GM18907 (cell line): ENCODE results near the gene KRTAP4-6.
"Not testable (repeated sequence)": the region's sequence is repeated elsewhere in the genome, so short reads cannot be mapped to it uniquely, and the experiment has no call there.

Experiments used
- ATAC-seq: cut with Tn5 transposase; IDR thresholded peaks from one replicate; pipeline ENCODE4 v1.9.1; 2021; ENCODE audit warnings: mild to moderate bottlenecking, moderate library complexity; ENCODE audit not compliant: unreplicated experiment

The KRTAP4-6 gene

DNA sequence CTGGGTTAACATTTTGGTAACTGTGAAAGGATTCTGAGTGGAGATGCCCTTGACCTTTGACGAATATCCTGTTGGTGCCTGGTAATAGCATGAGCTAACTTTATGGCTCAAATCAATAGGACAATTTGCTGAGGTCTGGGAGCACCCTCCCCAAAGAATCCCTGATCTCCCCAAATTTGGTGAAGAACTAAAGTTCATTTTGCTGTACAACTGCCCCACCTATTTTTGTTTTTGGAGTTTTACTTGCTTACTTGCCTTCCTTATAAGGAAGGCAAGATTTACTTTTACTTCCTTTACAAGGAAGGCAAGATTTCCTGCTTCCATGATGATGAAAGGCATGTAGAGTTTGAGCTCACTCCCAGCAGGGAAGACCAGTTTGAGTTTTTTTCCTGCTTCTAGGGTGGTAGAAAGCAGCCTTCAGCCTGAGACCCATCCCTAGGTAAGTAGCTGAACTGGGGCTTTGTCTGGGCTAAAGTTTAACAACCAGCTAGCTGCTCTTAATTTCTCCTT lies 32.3 kb downstream of the KRTAP4-6 start:
- no peak for ATAC-seq

DNA sequence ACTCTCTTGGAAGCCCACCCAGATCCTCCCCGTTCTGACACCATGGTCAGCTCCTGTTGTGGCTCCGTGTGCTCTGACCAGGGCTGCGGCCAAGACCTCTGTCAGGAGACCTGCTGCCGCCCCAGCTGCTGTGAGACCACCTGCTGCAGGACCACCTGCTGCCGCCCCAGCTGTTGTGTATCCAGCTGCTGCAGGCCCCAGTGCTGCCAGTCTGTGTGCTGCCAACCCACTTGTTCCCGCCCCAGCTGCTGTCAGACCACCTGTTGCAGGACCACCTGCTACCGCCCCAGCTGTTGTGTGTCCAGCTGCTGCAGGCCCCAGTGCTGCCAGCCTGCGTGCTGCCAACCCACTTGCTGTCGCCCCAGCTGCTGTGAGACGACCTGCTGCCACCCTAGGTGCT lies 35.0 kb downstream of the KRTAP4-6 start, which contains the start of gene KRTAP4-9:
TSS of gene KRTAP4-9 (plus strand) at position 43 of the 400 bp plus-strand sequence. CDS start at position 43, 0 bp downstream.
- not testable (repeated sequence) for ATAC-seq

DNA sequence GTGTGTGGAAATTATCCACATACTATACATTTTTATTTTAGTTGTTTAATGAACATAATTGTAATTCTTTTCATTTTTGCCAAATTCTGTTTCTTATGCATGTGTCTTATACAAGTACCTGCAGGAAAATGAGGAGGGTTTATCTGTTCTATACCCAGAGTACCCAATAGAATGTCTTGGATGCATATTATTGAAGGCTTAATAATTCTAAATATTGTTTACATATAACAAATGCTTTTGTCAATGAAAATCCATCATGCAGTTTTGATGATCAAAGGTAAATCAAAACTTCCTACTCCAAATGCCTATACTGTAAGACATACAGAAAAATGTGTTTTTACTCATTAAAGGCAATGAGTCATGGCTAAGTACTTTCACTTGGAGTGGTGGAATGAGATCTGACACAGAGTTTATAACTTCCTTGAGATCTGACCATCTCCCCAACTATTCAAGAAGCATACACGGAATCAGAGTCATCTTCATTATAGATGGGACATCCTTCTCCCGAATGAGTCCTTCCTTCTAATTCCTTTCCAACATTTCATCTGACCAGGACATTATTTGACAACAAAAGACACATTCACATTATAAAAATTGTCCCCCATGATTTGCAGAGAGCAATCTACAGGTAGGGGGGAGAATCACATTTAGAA lies 35.8 kb downstream of the KRTAP4-6 start:
- ATAC-seq = not testable (repeated sequence)

DNA sequence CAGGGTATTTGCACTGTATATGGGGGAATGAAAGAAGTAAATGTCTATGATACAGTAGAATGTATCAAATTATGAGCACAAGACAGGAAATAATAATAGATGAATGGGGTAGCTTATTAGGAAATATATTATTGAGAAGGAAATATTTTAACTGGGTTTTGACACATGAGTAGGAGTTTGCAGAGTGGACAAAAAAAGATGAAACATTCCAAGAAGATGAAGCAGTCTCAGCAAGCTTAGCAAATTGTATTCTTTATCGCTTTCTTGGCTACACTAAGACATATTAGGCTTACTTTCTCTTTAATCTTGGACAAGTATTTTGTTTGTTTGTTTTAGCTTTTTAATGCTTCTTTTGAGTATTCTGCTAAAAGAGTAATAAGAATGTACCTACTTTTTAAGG lies 36.4 kb downstream of the KRTAP4-6 start:
- ATAC-seq = no peak

DNA sequence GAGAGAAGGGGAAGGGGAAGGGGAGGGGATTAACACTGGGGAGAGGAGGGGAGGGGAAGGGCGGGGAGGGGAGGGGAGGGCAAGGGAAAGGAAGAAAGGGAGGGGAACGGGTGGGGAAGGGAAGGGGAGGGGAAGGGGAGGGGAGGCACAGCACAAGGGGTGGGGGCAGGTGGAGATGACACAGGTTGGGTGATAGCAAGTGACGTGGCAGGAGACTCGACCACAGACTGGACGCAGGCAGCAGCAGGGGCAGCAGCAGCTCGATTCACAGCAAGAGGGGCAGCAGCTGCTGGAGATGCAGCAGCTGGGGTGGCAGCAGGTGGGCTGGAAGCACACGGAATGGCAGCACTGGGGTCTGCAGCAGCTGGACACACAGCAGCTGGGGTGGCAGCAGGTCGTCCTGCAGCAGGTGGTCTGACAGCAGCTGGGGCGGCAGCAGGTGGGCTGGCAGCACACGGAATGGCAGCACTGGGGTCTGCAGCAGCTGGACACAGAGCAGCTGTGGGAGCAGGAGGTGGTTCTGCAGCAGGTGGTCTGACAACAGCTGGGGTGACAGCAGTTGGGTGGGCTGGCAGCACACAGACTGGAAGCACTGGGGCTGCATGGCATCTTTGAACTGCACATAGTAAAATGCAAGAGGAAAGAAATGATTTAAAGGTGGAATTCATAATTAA lies 38.6 kb downstream of the KRTAP4-6 start, which contains the start of gene KRTAP4-16:
TSS of gene KRTAP4-16 (minus strand) at position 624 of the 674 bp plus-strand sequence. CDS start at position 624, 0 bp downstream.
- no peak for ATAC-seq

DNA sequence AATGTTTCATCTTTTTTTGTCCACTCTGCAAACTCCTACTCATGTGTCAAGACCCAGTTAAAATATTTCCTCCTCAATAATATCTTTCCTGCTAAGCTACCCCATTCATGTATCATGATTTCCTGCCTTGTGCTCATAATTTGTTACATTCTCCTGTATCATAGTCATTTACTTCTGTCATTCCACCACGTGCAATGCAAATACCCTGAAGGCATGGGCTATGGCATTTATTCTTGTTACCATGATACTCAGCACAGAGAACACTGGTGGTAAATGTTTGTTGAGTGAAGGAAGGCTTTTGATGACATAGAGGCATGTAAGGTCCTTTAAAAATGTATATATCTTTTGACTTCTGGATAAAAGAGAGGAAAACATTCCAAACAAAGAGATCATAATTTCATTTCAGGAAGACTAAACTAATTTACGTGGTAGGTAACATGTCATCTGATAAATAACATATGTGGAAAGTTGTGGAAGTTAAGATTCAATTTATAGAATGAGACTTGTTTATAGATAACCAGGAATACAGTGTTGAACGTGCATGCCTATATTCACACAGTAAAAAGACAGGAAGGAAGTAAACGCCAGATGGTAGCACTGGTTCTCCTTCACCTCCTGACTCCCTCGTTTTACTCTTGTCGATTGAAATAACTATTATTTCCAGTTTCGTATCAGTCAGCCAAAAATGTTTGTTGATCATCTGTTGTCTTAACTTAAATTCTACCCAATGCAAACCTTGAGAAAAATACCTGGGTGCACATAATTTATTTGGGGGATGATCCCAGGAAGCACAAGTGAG lies 40.5 kb downstream of the KRTAP4-6 start:
- not testable (repeated sequence) for ATAC-seq

DNA sequence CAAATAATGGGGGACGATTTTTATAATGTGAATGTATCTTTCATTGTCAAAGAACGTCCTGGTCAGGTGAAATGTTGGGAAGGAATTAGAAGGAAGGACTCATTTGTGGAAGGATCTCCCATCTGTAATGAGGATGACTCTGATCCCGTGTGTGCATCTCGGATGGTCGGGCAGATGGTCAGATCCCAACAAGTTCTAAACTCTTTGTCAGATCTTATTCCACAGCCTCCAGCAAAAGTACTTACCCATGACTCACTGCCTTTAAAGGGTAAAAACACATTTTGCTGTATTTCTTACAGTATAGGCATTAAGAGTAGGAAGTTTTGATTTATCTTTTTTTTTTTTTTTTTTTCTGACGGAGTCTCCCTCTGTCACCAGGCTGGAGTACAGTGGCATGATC lies 41.9 kb downstream of the KRTAP4-6 start:
- ATAC-seq = no peak

DNA sequence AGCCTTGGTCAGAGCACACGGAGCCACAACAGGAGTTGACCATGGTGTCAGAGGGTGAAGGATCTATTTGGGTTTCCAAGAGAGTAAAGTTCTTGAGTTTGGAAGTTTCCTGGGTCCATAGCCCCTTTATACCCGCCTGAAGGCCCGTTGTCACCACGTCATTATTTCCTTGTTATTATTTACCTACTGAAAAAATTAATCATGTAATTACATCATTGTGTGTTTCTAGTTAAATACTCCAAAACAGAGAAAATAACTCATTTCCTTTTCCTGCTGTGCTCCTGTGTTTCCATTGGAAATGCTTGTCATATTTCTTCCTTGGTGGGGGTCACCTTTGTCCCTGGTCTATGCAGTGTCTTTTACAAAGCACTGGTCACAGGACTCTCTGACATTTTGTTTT lies 42.3 kb downstream of the KRTAP4-6 start, which contains the start of gene KRTAP4-8:
TSS of gene KRTAP4-8 (minus strand) at position 101 of the 400 bp plus-strand sequence. CDS start at position 43, 58 bp downstream.
- ATAC-seq = no peak

DNA sequence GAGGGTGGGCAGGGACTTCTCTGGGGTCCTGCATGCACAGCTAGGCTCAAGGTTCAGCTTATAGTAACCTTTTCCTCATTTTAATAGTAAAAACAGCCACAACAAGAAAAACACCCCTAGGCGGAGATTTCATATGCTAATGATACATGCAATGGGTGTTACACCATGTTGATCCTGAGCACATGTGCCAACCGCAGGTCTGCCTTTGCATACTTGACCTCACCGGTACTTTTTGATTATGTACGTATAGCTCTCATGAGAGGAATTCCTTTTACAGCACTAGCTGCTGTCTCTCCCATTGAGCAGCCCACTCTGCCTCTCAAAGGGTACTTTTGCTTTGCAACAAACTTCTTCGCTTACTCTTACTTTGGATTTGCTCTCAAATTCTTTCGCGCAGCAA lies 44.3 kb downstream of the KRTAP4-6 start:
- no peak for ATAC-seq
